Heart right ventricle (tissue), 16 donors: ENCODE measurements around the gene P3H3. TPM values are rescaled to one million over a fixed set of nuclear protein-coding genes. Genes with fewer than 3 reads are reported as not detected.

Experiments used
- ATAC-seq, 8 donors: fragments of 200-7000 bp; cut with Tn5 transposase; one replicate each; pipeline ENCODE4 v1.9.1; 2020; ENCODE audit warnings: mild to moderate bottlenecking in 8 of 8, moderate library complexity in 8 of 8, moderate number of reproducible peaks in 1 of 8
- DNase-seq, 2 donors: peaks; one replicate each; pipeline ENCODE4 v3.0.0-alpha.2; 2020
- H3K27ac ChIP-seq, 10 donors: fragments of 200-600 bp; sonication (generic) in 2 of 10; one replicate each; pipeline versions ENCODE4 v1.5.0 to v1.8.0; 2020 to 2022; ENCODE audit warnings: mild to moderate bottlenecking in 3 of 10
- H3K27me3 ChIP-seq, 7 donors: fragments of 200-600 bp; one replicate each; pipeline ENCODE4 v1.8.0; 2021 to 2022; ENCODE audit warnings: mild to moderate bottlenecking in 2 of 7
- H3K36me3 ChIP-seq, 9 donors: fragments of 200-600 bp; sonication (generic) in 1 of 9; one replicate each; pipeline versions ENCODE4 v1.5.0 to v1.8.0; 2020 to 2022; ENCODE audit warnings: mild to moderate bottlenecking in 2 of 9
- H3K4me1 ChIP-seq, 9 donors: fragments of 200-600 bp; sonication (generic) in 1 of 9; one replicate each; pipeline versions ENCODE4 v1.5.0 to v1.8.0; 2020 to 2022; ENCODE audit warnings: mild to moderate bottlenecking in 4 of 9
- H3K4me3 ChIP-seq, 10 donors: fragments of 200-600 bp; sonication (generic) in 2 of 10; one replicate each; pipeline versions ENCODE4 v1.5.0 to v1.8.0; 2020 to 2022; ENCODE audit warnings: mild to moderate bottlenecking in 7 of 10, moderate library complexity in 2 of 10
- H3K9me3 ChIP-seq, 11 donors: fragments of 200-600 bp in 10 of 11; sonication (generic) in 2 of 11; one replicate each; pipeline versions ENCODE4 v1.5.0 to v1.8.0; 2013 to 2022; ENCODE audit warnings: mild to moderate bottlenecking in 2 of 11, control low read depth in 1 of 11, moderate library complexity in 1 of 11
- CTCF ChIP-seq, 9 donors: fragments of 200-600 bp; sonication (generic) in 2 of 9; IDR thresholded peaks; one replicate each; pipeline versions ENCODE4 v1.5.0 to v1.8.0; 2021 to 2022; ENCODE audit warnings: antibody characterized with exemption in 9 of 9, mild to moderate bottlenecking in 5 of 9, moderate library complexity in 1 of 9
- WGBS, 2 donors: extraction: QIAGEN DNeasy Blood & Tissue Kit; methylation state at CpG; one replicate each; pipeline ENCODE4 v1.1.7; 2013; ENCODE audit warnings: inconsistent platforms in 1 of 2; 5-methylcytosine and 5-hydroxymethylcytosine counted together
- intact Hi-C, 10 donors: fragments of 100-400 bp; cut with DNase I; formaldehyde crosslinking; loops; one replicate each; pipeline versions ENCODE4 v1.11.1 to v1.14.2; 2022
- polyA plus RNA-seq, 2 donors: library from polyadenylated mRNA; stranded (reverse); fragments of 200-250 nt; gene quantifications; one replicate each; pipeline ENCODE4 v1.2.3, GENCODE V29; 2013
- total RNA-seq, 10 donors: library from RNA; stranded (reverse); fragmentation: NEBNext Ultra II Directional in 3 of 10; extraction: Animal tissue kit (Norgen Biotek cat#: 25700) in 3 of 10; gene quantifications; one replicate each; pipeline versions ENCODE4 v1.2.1 to v1.2.4, GENCODE V29; 2021 to 2023
- donor health status: Arrhythmogenic right ventricular cardiomyopathy.
- donor health status: ischemic (EF 13 %, LVEDD 7.1; RV severe dilation, severe dysfunction).
- donor health status: healthy with polysubstance abuse.
- donor health status: DM: no; HTN: yes; CAD: no.
- donor health status: DM: no; HTN: no; CAD: no.
- donor health status: ischemic (EF 25% LVEDD 6.9; RV normal size, moderate dysfunction).
- donor health status: ischemic (EF 25% LVEDD 5.7; RV mildly dilated, moderate dysfunction).
- donor health status: healthy.
- donor health status: DM: yes; HTN: yes; CAD: no.
- donor health status: Ischemic cardiomyopathy.
- donor health status: ischemic (EF 35%, LVEDD 5.7; RV mildly dilated, moderate dysfunction).
- donor health status: nonischemic (EF 11% LVEDD 7.7; RV severe dilation, severe dysfunction).
- donor health status: DM: yes; HTN: yes; CAD: no.
- donor health status: PGD.
- donor health status: ischemic (EF 29% LVEDD 5.4; RV normal size, mild dysfunction).
- donor health status: nonischemic (EF 23%, LVEDD 6.1; RV moderate dilation, normal function).

Gene P3H3
- total and polyA plus RNA-seq, 12 donors = 6.4 to 37.8 (median 16.0) TPM

GRCh38 chr12:6823182-6824084 is 4.8 kb upstream of the P3H3 start:
- ATAC-seq (no peak), DNase-seq (no peak)
- H3K9me3 ChIP-seq = no peaks in the 10 kb centered on the region
- H3K27me3 ChIP-seq = peaks cover 0 to 38% (median 0%) of the 10 kb centered on the region in 7 donors
- WGBS, 2 donors = 69 to 81% methylated on average over 7 to 12 of the region's 12 CpGs
- no peak for TF ChIP-seq CTCF (IDR thresholded peaks at IDR 0.05)
- H3K4me3 ChIP-seq = no peak overlapping the region
- no peak overlapping the region for H3K27ac ChIP-seq
- intact Hi-C loops = loop anchor here in 7 of 10 donors (2.0 to 10.0 kb wide), 8 partner anchors 36 to 209 kb away; partner anchors contain the start of genes MLF2 (in 3 of the 7) and CD4 (in 2 of the 7)
- H3K36me3 ChIP-seq = peaks cover 0 to 2% (median 0%) of the 10 kb centered on the region in 9 donors
- peaks cover 11 to 65% (median 36%) of the 10 kb centered on the region in 9 donors for H3K4me1 ChIP-seq

- Histone ChIP-seq H3K4me1 (peaks cover 13 to 63% (median 40%) of the 10 kb centered on the region in 9 donors), H3K27me3 (peaks cover 0 to 46% (median 0%) of the 10 kb centered on the region in 7 donors), H3K27ac (no peak overlapping the region), H3K9me3 (no peaks in the 10 kb centered on the region), H3K36me3 (no peaks in the 10 kb centered on the region), H3K4me3 (no peak overlapping the region)
- 85 to 93% methylated on average over 37 of the region's 37 CpGs for WGBS, 2 donors
- DNase-seq (no peak), ATAC-seq (no peak)
- TF ChIP-seq CTCF (IDR thresholded peaks at IDR 0.05) = no peak
- intact Hi-C loops = loop anchor here in 7 of 10 donors (2.0 to 10.0 kb wide), 8 partner anchors 37 to 209 kb away; partner anchors contain the start of genes MLF2 (in 3 of the 7) and CD4 (in 2 of the 7)
Measured at GRCh38 chr12:6824085-6824775, 4.0 kb upstream of the P3H3 start.

- intact Hi-C loops = loop anchor here (2.0 to 10.0 kb wide), 11 partner anchors 38 to 210 kb away; partner anchors contain the start of genes MLF2 (in 9 of the 10), CD4 (in 2 of the 10) and PTMS (in 1 of the 10)
- Histone ChIP-seq H3K4me3 (peak overlapping the region in 4 of 10 donors; percentile 17 to 31 (median 22)), H3K27ac (peak overlapping the region in 1 of 10 donors; percentile 18), H3K36me3 (no peaks in the 10 kb centered on the region), H3K27me3 (peaks cover 0 to 53% (median 0%) of the 10 kb centered on the region in 7 donors), H3K9me3 (no peaks in the 10 kb centered on the region), H3K4me1 (peaks cover 15 to 62% (median 45%) of the 10 kb centered on the region in 9 donors)
- DNase-seq = no peak
- WGBS, 2 donors = 45 to 46% methylated on average over 12 of the region's 12 CpGs
- ATAC-seq = no peak
- TF ChIP-seq CTCF (IDR thresholded peaks at IDR 0.05) = no peak
Measured at GRCh38 chr12:6824901-6825381, 3.3 kb upstream of the P3H3 start.
